ENCODE measurements around the gene SLC39A12. TPM values are rescaled to one million over a fixed set of nuclear protein-coding genes. Genes with fewer than 3 reads are reported as not detected.
"Not testable (repeated sequence)": the region's sequence is repeated elsewhere in the genome, so short reads cannot be mapped to it uniquely, and the experiment has no call there.

SLC39A12 gene
- total RNA-seq: not detected

- ATAC-seq: no peak
- Mint-ChIP-seq H3K9me3 (peaks cover 0 to 6% of the 10 kb centered on the region in 2 donors), H3K27ac (no peak within 1 kb of the TSS)
Observed at GRCh38 chr10:17951868-17952371, at the start of gene SLC39A12. Gene SLC39A12, plus strand, starts transcription at chr10:17951918. Its CDS starts 1,359 bp downstream, at chr10:17953277.

DNA sequence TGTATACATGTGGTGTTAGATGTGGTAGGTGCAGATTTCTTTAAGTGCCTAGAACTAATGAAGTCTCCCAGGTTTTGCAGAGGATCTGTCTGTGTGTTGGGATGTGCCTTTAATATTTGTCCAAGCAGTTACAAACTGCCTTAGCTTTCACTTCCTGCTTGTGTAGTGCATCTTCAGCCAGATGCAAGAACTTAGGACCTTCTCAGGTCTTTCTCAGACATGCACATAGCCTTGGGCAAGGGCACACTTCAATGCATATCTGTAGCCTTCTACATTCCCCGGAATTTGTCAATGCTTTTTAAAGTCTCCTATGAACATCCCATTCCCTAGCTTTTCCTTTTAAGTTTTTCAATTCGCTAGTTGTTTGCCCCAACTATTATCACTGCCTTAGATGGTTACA, 47.2 kb upstream of the SLC39A12 start:
- Mint-ChIP-seq H3K9me3 (no peaks in the 10 kb centered on the region), H3K27ac (no peak overlapping the region), H3K36me3 (no peaks in the 10 kb centered on the region)
- ATAC-seq (no peak), DNase-seq (ENCODE audit: low spot score in 2 of 2) (no peak)

More at GRCh38 chr10:17951868-17952371, at the start of gene SLC39A12:
- no peaks in the 10 kb centered on the region for H3K36me3 Mint-ChIP-seq
- no peak for DNase-seq (ENCODE audit: low spot score in 2 of 2)

GRCh38 chr10:17905491-17905890, 46.2 kb upstream of the SLC39A12 start:
- H3K9me3 Mint-ChIP-seq: no peaks in the 10 kb centered on the region
- no peaks in the 10 kb centered on the region for H3K36me3 Mint-ChIP-seq
- H3K27ac Mint-ChIP-seq: no peak overlapping the region
- ATAC-seq (no peak), DNase-seq (ENCODE audit: low spot score in 2 of 2) (no peak)

DNA sequence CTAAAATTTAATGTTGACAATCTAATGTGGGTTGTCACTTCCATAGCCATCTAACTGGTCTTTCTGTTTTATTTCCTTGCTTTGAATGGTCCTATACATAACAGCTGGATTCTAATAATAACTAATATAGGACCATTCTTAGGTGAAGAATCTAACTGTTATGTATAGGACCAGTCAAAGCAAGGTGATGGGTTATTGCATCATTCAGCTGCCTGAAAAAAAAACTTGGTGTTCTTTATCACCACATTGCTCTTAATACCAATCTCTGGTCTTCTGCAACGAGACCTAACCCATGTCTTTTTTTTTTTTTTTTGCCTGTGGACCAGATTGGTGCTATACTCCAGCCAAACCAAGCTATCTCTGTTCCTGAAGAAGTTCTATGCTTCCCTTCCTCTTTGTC, 45.7 kb upstream of the SLC39A12 start:
- no peak overlapping the region for H3K27ac Mint-ChIP-seq
- no peak for ATAC-seq
- no peaks in the 10 kb centered on the region for H3K36me3 Mint-ChIP-seq
- DNase-seq (ENCODE audit: low spot score in 2 of 2): no peak
- no peaks in the 10 kb centered on the region for H3K9me3 Mint-ChIP-seq

DNA sequence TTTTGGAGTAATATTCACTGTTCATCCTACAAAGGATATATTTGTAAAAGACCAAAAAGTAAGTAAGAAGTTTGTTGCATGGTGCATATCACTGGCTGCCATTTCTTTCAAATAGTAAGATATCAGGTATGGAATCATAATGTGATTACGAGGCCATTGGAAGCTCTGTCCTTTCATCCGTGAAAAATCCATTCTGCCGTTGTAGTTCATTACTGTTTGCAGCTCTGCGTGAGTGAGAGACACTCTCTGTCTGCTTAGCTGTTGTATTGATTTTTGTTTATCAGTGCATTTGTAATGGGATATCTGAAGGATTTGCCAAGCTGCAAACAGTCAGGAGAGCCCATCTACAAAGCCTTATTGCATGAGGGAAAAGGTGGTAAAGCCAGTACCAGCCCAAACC, 44.1 kb upstream of the SLC39A12 start:
- ATAC-seq (no peak), DNase-seq (ENCODE audit: low spot score in 2 of 2) (no peak)
- Mint-ChIP-seq H3K27ac (no peak overlapping the region), H3K9me3 (no peaks in the 10 kb centered on the region), H3K36me3 (no peaks in the 10 kb centered on the region)

DNA sequence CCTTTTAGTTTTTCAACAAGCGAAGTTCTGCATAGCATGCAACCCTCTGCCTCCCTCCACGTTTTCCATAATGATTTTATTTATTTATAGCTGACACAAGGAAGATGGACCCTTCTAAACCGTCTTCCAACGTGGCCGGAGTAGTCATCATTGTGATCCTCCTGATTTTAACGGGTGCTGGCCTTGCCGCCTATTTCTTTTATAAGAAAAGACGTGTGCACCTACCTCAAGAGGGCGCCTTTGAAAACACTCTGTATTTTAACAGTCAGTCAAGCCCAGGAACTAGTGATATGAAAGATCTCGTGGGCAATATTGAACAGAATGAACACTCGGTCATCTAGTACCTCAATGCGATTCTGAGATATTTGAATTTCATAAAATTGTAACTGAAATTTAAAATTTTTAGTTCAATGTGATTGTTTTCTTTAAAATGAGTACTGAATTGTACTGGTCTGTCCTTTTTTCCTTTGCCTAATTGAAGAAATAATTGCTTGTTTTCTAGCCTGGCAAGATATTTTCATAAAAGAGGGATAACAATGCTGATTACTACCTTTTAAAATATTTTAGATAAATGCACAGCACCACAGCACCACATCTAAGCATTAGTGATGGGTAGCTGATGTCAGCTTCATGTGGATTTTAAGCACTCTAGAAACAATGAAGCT, 41.5 kb upstream of the SLC39A12 start:
- peak in 1 of 2 donors; percentile 8 for DNase-seq (ENCODE audit: low spot score in 2 of 2)
- H3K27ac Mint-ChIP-seq: no peak overlapping the region
- peak in 1 of 2 donors; percentile 49 for ATAC-seq
- no peaks in the 10 kb centered on the region for H3K36me3 Mint-ChIP-seq
- H3K9me3 Mint-ChIP-seq: peaks cover 0 to 3% of the 10 kb centered on the region in 2 donors

- no peak for ATAC-seq
- Mint-ChIP-seq H3K27ac (no peak overlapping the region), H3K36me3 (no peaks in the 10 kb centered on the region), H3K9me3 (peaks cover 0 to 3% of the 10 kb centered on the region in 2 donors)
- no peak for DNase-seq (ENCODE audit: low spot score in 2 of 2)
Observed at GRCh38 chr10:17912754-17913153, 39.0 kb upstream of the SLC39A12 start.

- ATAC-seq (no peak), DNase-seq (ENCODE audit: low spot score in 2 of 2) (no peak)
- Mint-ChIP-seq H3K27ac (no peak overlapping the region), H3K9me3 (peaks cover 5 to 8% of the 10 kb centered on the region in 2 donors), H3K36me3 (no peaks in the 10 kb centered on the region)
Observed at GRCh38 chr10:17913604-17914003, 38.1 kb upstream of the SLC39A12 start.

- DNase-seq (ENCODE audit: low spot score in 2 of 2) (no peak), ATAC-seq (no peak)
- no peak overlapping the region for H3K27ac Mint-ChIP-seq
- no peaks in the 10 kb centered on the region for H3K36me3 Mint-ChIP-seq
- peaks cover 5 to 8% of the 10 kb centered on the region in 2 donors for H3K9me3 Mint-ChIP-seq
Observed at GRCh38 chr10:17914169-17915045, 37.3 kb upstream of the SLC39A12 start.

- Mint-ChIP-seq H3K9me3 (peaks cover 5 to 8% of the 10 kb centered on the region in 2 donors), H3K36me3 (no peaks in the 10 kb centered on the region), H3K27ac (no peak overlapping the region)
- ATAC-seq (no peak), DNase-seq (ENCODE audit: low spot score in 2 of 2) (no peak)
Observed at GRCh38 chr10:17915181-17915580, 36.5 kb upstream of the SLC39A12 start.

- Mint-ChIP-seq H3K9me3 (peaks cover 5 to 8% of the 10 kb centered on the region in 2 donors), H3K27ac (no peak overlapping the region), H3K36me3 (no peaks in the 10 kb centered on the region)
- no peak for DNase-seq (ENCODE audit: low spot score in 2 of 2)
- ATAC-seq: no peak
Observed at GRCh38 chr10:17918187-17918903, 33.4 kb upstream of the SLC39A12 start.

DNA sequence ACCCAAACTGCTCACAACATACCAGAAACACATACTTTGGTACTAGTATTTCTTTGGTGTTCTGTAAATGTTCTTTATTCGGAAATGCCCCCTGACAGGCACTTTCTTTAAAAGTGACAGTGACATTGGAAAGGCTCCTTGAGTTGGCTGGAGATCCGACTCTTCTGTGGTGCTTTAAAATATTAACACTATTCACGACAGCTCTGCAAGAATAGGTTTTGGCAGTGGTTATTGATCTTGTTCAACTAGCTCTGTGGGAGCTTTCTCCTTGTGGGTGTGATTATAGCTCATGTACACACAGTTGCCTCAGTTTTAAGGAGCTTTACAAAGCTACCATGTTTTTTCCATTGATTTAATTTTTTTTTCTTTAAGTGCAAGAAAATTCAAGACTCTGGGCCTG, 30.3 kb upstream of the SLC39A12 start:
- ATAC-seq: no peak
- no peak overlapping the region for H3K27ac Mint-ChIP-seq
- H3K9me3 Mint-ChIP-seq: peaks cover 7 to 8% of the 10 kb centered on the region in 2 donors
- no peak for DNase-seq (ENCODE audit: low spot score in 2 of 2)
- no peaks in the 10 kb centered on the region for H3K36me3 Mint-ChIP-seq

- H3K9me3 Mint-ChIP-seq: peaks cover 8 to 10% of the 10 kb centered on the region in 2 donors
- DNase-seq (ENCODE audit: low spot score in 2 of 2) (no peak), ATAC-seq (no peak)
- no peaks in the 10 kb centered on the region for H3K36me3 Mint-ChIP-seq
- no peak overlapping the region for H3K27ac Mint-ChIP-seq
Observed at GRCh38 chr10:17923728-17924127, 28.0 kb upstream of the SLC39A12 start.

GRCh38 chr10:17943033-17943745, 8.5 kb upstream of the SLC39A12 start:
- no peak overlapping the region for H3K27ac Mint-ChIP-seq
- H3K9me3 Mint-ChIP-seq: peaks cover 0 to 9% of the 10 kb centered on the region in 2 donors
- ATAC-seq (peak in 1 of 2 donors; percentile 46), DNase-seq (ENCODE audit: low spot score in 2 of 2) (no peak)
- no peaks in the 10 kb centered on the region for H3K36me3 Mint-ChIP-seq

DNA sequence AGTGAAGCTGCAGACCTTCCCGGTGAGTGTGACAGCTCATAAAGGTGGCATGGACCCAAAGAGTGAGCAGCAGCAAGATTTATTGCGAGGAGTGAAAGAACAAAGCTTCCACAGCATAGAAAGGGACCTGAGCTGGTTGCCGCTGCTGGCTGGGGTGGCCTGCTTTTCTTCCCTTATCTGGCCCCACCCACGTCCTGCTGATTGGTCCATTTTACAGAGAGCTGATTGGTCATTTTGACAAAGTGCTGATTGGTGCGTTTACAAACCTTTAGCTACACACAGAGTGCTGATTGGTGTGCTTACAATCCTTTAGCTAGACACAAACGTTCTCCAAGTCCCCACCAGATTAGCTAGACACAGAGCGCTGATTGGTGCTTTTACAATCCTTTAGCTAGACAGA, 1.4 kb upstream of the SLC39A12 start:
- ATAC-seq; DNase-seq (ENCODE audit: low spot score in 2 of 2); H3K27ac Mint-ChIP-seq; H3K9me3 Mint-ChIP-seq; H3K36me3 Mint-ChIP-seq: not testable (repeated sequence)

GRCh38 chr10:17950726-17951125, 992 bp upstream of the SLC39A12 start:
- H3K36me3 Mint-ChIP-seq: no peaks in the 10 kb centered on the region
- H3K27ac Mint-ChIP-seq: peak overlapping the region in 1 of 2 donors; percentile 29
- no peak for DNase-seq (ENCODE audit: low spot score in 2 of 2)
- no peak for ATAC-seq
- peaks cover 0 to 6% of the 10 kb centered on the region in 2 donors for H3K9me3 Mint-ChIP-seq

Data from activated naive CD4-positive, alpha-beta T cell treated with anti-CD3 and anti-CD28 coated beads, Interleukin-2, amount 50 U/mL, for 72 hours (primary cell).